Measurements from ENCODE around the gene SCNN1A. TPM values are rescaled to one million over a fixed set of nuclear protein-coding genes. Genes with fewer than 3 reads are reported as not detected.

The SCNN1A gene
- total RNA-seq, 5 donors from 2014 or later (not counting 1 experiment from before 2014, with no cell fraction given), result 1.0 to 3.4 (median 2.6) TPM

DNA sequence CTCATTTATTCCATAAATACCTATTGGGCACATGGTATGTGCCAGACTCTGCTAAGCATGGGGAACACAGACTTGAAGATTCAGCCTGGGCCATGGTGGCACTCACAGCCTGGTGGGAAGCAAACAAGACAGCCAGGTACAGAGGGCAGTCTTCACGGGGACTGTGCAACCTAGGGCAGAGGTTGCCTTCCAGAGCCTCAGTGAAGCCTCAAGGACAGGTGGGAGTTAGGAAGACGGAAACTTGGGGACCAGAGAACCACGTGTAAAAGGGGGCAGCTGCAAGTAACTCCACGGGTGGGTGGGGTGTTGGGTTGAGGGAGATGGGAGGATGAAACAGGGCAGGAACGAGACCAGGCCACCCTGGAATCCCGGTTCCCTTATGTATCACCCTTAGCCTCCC is 7.6 kb upstream of the SCNN1A start:
- peak overlapping the region in 1 of 3 donors; percentile 57 for H3K4me3 Mint-ChIP-seq
- H3K9me3 Mint-ChIP-seq, result no peaks in the 10 kb centered on the region
- 79% methylated on average over 3 of the region's 6 CpGs for WGBS (ENCODE audit: insufficient coverage)
- peaks cover 16 to 32% of the 10 kb centered on the region in 2 donors for H3K27me3 Mint-ChIP-seq
- Histone ChIP-seq H3K4me3 (ENCODE audit: control insufficient read depth in 1 of 2, extremely low read depth in 1 of 2, low read length in 1 of 2) (no peak overlapping the region), H3K27ac (ENCODE audit: low read length) (no peak overlapping the region), H3K9me3 (no peaks in the 10 kb centered on the region), H3K27me3 (replicated peaks in 1 of 2; ENCODE audit: control insufficient read depth in 2 of 2, extremely low read depth in 1 of 2, insufficient read depth in 2 of 2, low read length in 1 of 2) (peaks cover 0 to 56% of the 10 kb centered on the region in 2 experiments), H3K4me1 (ENCODE audit: control insufficient read depth in 1 of 2, extremely low read depth in 1 of 2, insufficient read depth in 2 of 2, low read length in 2 of 2) (peaks cover 0 to 12% of the 10 kb centered on the region in 2 experiments), H3K36me3 (ENCODE audit: control insufficient read depth in 2 of 2, extremely low read depth in 1 of 2, insufficient read depth in 1 of 2, low read length in 1 of 2) (no peaks in the 10 kb centered on the region)
- no peaks in the 10 kb centered on the region for H3K36me3 Mint-ChIP-seq
- H3K4me1 Mint-ChIP-seq, result peaks cover 3 to 7% (median 5%) of the 10 kb centered on the region in 3 donors
- ATAC-seq (replicated peaks in 1 of 4), result no peak
- POLR2A ChIA-PET, result no interaction called here
- no peak overlapping the region for H3K27ac Mint-ChIP-seq
- DNase-seq, result no peak
- CTCF ChIA-PET, result no interaction called here

DNA sequence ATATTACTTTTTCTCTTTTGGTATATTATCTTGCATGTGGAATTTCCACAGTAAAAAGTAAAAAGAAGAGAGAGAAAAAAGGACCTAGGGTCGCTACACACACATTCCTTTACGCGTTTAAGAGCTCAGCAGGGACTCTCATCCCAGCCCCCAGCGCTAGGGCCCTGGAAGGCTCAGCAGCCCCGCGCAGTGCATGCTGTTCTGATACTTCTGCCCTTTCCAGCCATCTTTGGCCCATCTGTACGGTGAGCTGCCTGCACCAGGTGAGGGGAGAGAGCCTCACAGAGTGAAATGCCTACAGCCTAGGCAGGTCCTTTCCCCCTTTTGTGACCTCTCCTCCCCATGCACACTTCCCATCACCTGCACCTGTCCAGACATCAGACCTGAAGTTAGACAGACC is 7.0 kb upstream of the SCNN1A start:
- CTCF ChIA-PET, result no interaction called here
- Mint-ChIP-seq H3K4me3 (no peak overlapping the region), H3K27ac (no peak overlapping the region), H3K36me3 (no peaks in the 10 kb centered on the region), H3K27me3 (peaks cover 16 to 32% of the 10 kb centered on the region in 2 donors), H3K4me1 (peaks cover 8 to 12% (median 9%) of the 10 kb centered on the region in 3 donors), H3K9me3 (no peaks in the 10 kb centered on the region)
- Histone ChIP-seq H3K4me1 (ENCODE audit: control insufficient read depth in 1 of 2, extremely low read depth in 1 of 2, insufficient read depth in 2 of 2, low read length in 2 of 2) (peaks cover 2 to 15% of the 10 kb centered on the region in 2 experiments), H3K36me3 (ENCODE audit: control insufficient read depth in 2 of 2, extremely low read depth in 1 of 2, insufficient read depth in 1 of 2, low read length in 1 of 2) (no peaks in the 10 kb centered on the region), H3K9me3 (no peaks in the 10 kb centered on the region), H3K27ac (ENCODE audit: low read length) (no peak overlapping the region), H3K4me3 (ENCODE audit: control insufficient read depth in 1 of 2, extremely low read depth in 1 of 2, low read length in 1 of 2) (no peak overlapping the region), H3K27me3 (replicated peaks in 1 of 2; ENCODE audit: control insufficient read depth in 2 of 2, extremely low read depth in 1 of 2, insufficient read depth in 2 of 2, low read length in 1 of 2) (peaks cover 0 to 56% of the 10 kb centered on the region in 2 experiments)
- POLR2A ChIA-PET, result no interaction called here
- ATAC-seq (replicated peaks in 1 of 4) (no peak), DNase-seq (no peak)
- no CpG with 5 or more reads among the region's 7 CpGs for WGBS (ENCODE audit: insufficient coverage)

DNA sequence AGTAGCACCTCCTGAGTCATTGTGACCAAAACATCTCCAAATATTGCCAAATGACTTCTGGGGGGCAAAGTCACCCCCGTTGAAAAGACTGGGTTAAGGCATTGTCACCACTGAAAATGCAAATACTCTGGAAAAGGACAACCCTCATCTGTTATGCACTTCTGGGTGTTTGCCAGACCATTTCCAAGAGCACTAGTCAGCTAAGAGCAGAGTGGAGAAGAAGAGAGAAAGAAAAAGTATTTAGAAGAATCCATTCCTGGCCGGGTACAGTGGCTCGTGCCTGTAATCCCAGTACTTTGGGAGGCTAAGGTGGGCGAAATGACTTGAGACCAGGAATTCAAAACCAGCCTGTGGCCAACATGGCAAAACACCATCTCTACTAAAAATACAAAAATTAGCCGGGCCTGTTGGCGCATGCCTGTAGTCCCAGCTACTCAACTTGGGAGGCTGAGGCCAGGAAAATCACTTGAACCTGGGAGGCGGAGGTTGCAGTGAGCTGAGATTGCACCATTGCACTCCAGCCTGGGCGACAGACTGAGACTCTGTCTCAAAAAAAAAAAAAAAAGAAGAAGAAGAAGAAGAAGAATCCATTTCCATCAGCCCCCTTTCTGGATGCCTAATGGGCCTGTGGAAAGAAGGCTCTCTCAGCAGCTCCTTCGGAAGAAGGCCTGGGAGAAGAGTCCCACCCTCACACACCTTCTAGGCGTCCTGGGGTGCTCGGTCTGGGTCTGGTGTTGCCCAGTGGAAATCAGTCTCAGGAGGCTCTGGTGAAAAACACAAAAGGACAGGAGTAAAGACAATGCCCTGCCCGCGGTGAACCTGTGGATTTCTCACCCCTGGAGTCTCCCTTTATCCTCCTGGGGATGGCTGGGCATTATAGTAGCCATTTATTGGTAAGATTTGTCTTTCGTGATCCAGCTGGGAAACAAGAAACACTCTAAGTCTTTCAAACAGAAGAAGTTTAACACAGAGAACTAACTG is 5.1 kb upstream of the SCNN1A start:
- H3K4me3 ChIP-seq (ENCODE audit: control insufficient read depth in 1 of 2, extremely low read depth in 1 of 2, low read length in 1 of 2), result no peak overlapping the region
- H3K9me3 Mint-ChIP-seq, result no peaks in the 10 kb centered on the region
- peaks cover 0 to 59% of the 10 kb centered on the region in 2 experiments for H3K27me3 ChIP-seq (replicated peaks in 1 of 2; ENCODE audit: control insufficient read depth in 2 of 2, extremely low read depth in 1 of 2, insufficient read depth in 2 of 2, low read length in 1 of 2)
- H3K27me3 Mint-ChIP-seq, result peaks cover 16 to 31% of the 10 kb centered on the region in 2 donors
- no peak overlapping the region for H3K27ac ChIP-seq (ENCODE audit: low read length)
- ATAC-seq (replicated peaks in 1 of 4), result no peak
- no peak for DNase-seq
- H3K4me1 Mint-ChIP-seq, result peaks cover 24 to 31% (median 29%) of the 10 kb centered on the region in 3 donors
- POLR2A ChIA-PET, result interaction anchor here in 1 of 2 donors (0.6 kb wide), 1 partner anchor 9 kb away, joined by 3 read pairs; no protein-coding TSS in a partner anchor
- H3K36me3 Mint-ChIP-seq, result no peaks in the 10 kb centered on the region
- no peak overlapping the region for H3K27ac Mint-ChIP-seq
- no peaks in the 10 kb centered on the region for H3K36me3 ChIP-seq (ENCODE audit: control insufficient read depth in 2 of 2, extremely low read depth in 1 of 2, insufficient read depth in 1 of 2, low read length in 1 of 2)
- WGBS (ENCODE audit: insufficient coverage), result 89% methylated on average over 5 of the region's 14 CpGs
- peaks cover 16 to 33% of the 10 kb centered on the region in 2 experiments for H3K4me1 ChIP-seq (ENCODE audit: control insufficient read depth in 1 of 2, extremely low read depth in 1 of 2, insufficient read depth in 2 of 2, low read length in 2 of 2)
- H3K4me3 Mint-ChIP-seq, result no peak overlapping the region
- H3K9me3 ChIP-seq, result no peaks in the 10 kb centered on the region
- CTCF ChIA-PET, result no interaction called here

DNA sequence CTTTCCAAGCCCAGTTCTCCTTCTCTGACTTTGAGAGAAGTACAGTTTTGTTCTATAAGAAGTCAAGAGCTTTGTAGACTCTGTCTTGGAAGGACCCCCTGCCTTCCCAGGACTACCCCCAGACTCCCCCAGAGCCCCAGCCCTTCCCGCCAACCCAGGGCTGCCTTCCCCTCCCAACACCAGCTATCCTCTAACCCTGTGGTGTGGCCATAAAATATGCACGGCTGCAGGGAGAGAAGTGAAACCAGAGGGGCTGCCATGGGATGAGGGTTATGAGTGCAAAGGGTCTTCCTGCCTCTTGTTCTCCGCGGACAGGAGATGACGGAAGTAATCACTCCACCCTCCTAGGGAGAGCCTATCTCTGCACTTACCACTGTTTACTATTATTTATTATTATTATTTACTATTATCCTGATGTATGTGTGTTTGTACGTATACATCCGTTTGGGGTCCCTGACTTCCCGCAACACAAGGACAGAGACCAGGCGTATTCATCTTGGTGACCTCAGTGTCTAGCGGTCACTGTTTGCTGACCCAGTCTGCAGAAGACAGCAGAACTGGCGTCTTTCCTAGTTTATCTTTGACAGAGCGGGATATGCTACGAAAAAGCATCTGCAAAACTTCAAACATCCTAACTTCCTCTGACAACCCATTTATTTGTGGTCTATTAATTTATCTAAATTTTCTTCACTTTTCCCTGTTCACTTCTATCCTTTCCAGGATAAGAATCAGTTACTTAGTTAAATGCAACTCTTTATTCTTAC is 3.5 kb upstream of the SCNN1A start:
- CTCF ChIA-PET, result interaction anchor here in 1 of 2 donors (0.7 kb wide), 1 partner anchor 14 kb away, joined by 5 read pairs; no protein-coding TSS in a partner anchor
- Histone ChIP-seq H3K9me3 (no peaks in the 10 kb centered on the region), H3K4me3 (ENCODE audit: control insufficient read depth in 1 of 2, extremely low read depth in 1 of 2, low read length in 1 of 2) (no peak overlapping the region), H3K27me3 (replicated peaks in 1 of 2; ENCODE audit: control insufficient read depth in 2 of 2, extremely low read depth in 1 of 2, insufficient read depth in 2 of 2, low read length in 1 of 2) (peaks cover 0 to 55% of the 10 kb centered on the region in 2 experiments), H3K4me1 (ENCODE audit: control insufficient read depth in 1 of 2, extremely low read depth in 1 of 2, insufficient read depth in 2 of 2, low read length in 2 of 2) (peaks cover 16 to 32% of the 10 kb centered on the region in 2 experiments), H3K27ac (ENCODE audit: low read length) (no peak overlapping the region), H3K36me3 (ENCODE audit: control insufficient read depth in 2 of 2, extremely low read depth in 1 of 2, insufficient read depth in 1 of 2, low read length in 1 of 2) (no peaks in the 10 kb centered on the region)
- POLR2A ChIA-PET, result no interaction called here
- DNase-seq, result no peak
- no peaks in the 10 kb centered on the region for H3K36me3 Mint-ChIP-seq
- WGBS (ENCODE audit: insufficient coverage), result 92% methylated on average over 6 of the region's 13 CpGs
- ATAC-seq (replicated peaks in 1 of 4), result no peak
- no peaks in the 10 kb centered on the region for H3K9me3 Mint-ChIP-seq
- H3K27ac Mint-ChIP-seq, result no peak overlapping the region
- H3K4me1 Mint-ChIP-seq, result peaks cover 24 to 33% (median 30%) of the 10 kb centered on the region in 3 donors
- no peak overlapping the region for H3K4me3 Mint-ChIP-seq
- H3K27me3 Mint-ChIP-seq, result peaks cover 13 to 21% of the 10 kb centered on the region in 2 donors

DNA sequence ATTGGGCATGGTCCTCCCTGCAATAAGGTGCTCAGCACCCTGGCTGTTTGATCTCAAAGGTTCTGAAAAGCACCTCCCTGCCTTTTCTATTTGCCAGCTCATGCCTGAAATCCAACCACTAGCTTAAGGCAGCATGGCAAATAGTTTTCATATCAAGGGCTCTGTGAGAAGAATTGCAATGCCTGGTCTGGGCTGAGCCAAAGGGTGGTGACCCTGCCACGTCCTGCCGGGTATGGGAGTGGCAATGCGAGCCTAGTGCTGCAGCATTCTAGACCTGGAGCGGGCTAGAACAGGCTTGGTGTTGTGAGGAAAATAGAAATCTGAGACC is 2.3 kb upstream of the SCNN1A start:
- peak overlapping the region; percentile 37 to 84 (median 41) for H3K4me3 Mint-ChIP-seq
- H3K9me3 ChIP-seq, result no peaks in the 10 kb centered on the region
- no peaks in the 10 kb centered on the region for H3K36me3 Mint-ChIP-seq
- DNase-seq (no peak), ATAC-seq (replicated peaks in 1 of 4) (no peak)
- H3K27ac ChIP-seq (ENCODE audit: low read length), result no peak overlapping the region
- CTCF ChIA-PET, result no interaction called here
- H3K27ac Mint-ChIP-seq, result peak overlapping the region; percentile 36 to 85
- H3K4me1 ChIP-seq (ENCODE audit: control insufficient read depth in 1 of 2, extremely low read depth in 1 of 2, insufficient read depth in 2 of 2, low read length in 2 of 2), result peaks cover 16 to 30% of the 10 kb centered on the region in 2 experiments
- peaks cover 0 to 43% of the 10 kb centered on the region in 2 experiments for H3K27me3 ChIP-seq (replicated peaks in 1 of 2; ENCODE audit: control insufficient read depth in 2 of 2, extremely low read depth in 1 of 2, insufficient read depth in 2 of 2, low read length in 1 of 2)
- POLR2A ChIA-PET, result no interaction called here
- H3K27me3 Mint-ChIP-seq, result peaks cover 7 to 17% of the 10 kb centered on the region in 2 donors
- H3K9me3 Mint-ChIP-seq, result no peaks in the 10 kb centered on the region
- H3K36me3 ChIP-seq (ENCODE audit: control insufficient read depth in 2 of 2, extremely low read depth in 1 of 2, insufficient read depth in 1 of 2, low read length in 1 of 2), result no peaks in the 10 kb centered on the region
- peaks cover 27 to 34% (median 28%) of the 10 kb centered on the region in 3 donors for H3K4me1 Mint-ChIP-seq
- 70% methylated on average over 2 of the region's 4 CpGs for WGBS (ENCODE audit: insufficient coverage)
- no peak overlapping the region for H3K4me3 ChIP-seq (ENCODE audit: control insufficient read depth in 1 of 2, extremely low read depth in 1 of 2, low read length in 1 of 2)
